ENCODE measurements around the gene FOXJ3. TPM values are rescaled to one million over a fixed set of nuclear protein-coding genes. Genes with fewer than 3 reads are reported as not detected.
A peak's percentile ranks its signal among the peaks of the same experiment; 100 is the strongest.

The FOXJ3 gene
- total RNA-seq, 2 donors from 2014 or later = 36.7 to 38.6 TPM

DNA sequence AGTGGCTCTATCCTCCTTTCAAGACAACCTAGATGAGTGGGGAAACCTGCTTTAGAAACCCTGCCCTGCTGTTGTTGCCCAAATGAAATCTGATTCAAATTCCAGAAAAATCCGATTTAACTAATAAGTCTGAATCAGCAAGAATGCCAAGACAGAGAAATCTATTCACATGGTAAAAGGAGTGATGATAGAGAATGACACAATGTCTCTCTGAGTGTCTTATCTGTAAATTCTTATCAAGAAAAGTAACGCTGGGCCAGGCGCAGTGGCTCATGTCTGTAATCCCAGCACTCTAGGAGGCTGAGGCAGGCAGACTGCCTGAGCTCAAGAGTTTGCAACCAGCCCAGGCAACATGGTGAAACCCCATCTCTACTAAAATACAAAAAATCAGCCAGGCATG lies 156.8 kb downstream of the FOXJ3 start:
- H3K27ac ChIP-seq = no peak overlapping the region

DNA sequence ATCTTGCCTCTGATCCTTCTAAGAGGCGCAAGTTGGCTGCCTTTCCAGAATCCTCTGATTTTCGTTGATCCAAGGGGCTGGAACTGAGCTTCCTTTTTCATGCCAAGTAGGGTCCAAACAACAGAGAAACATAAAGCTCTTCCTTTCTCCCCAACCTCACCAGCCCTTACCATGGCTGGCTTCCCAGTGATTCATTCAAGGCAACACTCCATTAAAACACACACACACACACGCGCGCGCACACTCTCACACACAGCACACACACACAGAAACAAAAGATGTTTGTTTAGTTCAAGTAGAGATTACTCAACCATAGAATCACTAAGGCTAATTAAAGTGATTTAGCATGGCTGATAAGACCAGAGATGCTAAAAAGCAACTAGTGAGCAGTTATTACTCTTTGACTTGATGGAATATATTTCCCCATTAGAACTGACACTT lies 157.5 kb downstream of the FOXJ3 start:
- Histone ChIP-seq H3K9me3 (no peaks in the 10 kb centered on the region), H3K36me3 (peaks cover 10% of the 10 kb centered on the region), H3K27me3 (no peaks in the 10 kb centered on the region), H3K4me3 (no peak overlapping the region), H3K4me1 (peaks cover 0 to 41% of the 10 kb centered on the region in 2 donors), H3K27ac (no peak overlapping the region)
- TF ChIP-seq, protein P1, sequence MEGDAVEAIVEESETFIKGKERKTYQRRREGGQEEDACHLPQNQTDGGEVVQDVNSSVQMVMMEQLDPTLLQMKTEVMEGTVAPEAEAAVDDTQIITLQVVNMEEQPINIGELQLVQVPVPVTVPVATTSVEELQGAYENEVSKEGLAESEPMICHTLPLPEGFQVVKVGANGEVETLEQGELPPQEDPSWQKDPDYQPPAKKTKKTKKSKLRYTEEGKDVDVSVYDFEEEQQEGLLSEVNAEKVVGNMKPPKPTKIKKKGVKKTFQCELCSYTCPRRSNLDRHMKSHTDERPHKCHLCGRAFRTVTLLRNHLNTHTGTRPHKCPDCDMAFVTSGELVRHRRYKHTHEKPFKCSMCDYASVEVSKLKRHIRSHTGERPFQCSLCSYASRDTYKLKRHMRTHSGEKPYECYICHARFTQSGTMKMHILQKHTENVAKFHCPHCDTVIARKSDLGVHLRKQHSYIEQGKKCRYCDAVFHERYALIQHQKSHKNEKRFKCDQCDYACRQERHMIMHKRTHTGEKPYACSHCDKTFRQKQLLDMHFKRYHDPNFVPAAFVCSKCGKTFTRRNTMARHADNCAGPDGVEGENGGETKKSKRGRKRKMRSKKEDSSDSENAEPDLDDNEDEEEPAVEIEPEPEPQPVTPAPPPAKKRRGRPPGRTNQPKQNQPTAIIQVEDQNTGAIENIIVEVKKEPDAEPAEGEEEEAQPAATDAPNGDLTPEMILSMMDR (IDR thresholded peaks at IDR 0.05) = no peak
- DNase-seq (ENCODE audit: low spot score) = no peak

More for the DNA sequence above, 156.8 kb downstream of the FOXJ3 start:
- peaks cover 13% of the 10 kb centered on the region for H3K36me3 ChIP-seq
- H3K4me3 ChIP-seq = no peak overlapping the region
- TF ChIP-seq, protein P1 (IDR thresholded peaks at IDR 0.05) = no peak
- no peak for DNase-seq (ENCODE audit: low spot score)
- H3K27me3 ChIP-seq = no peaks in the 10 kb centered on the region
- H3K9me3 ChIP-seq = no peaks in the 10 kb centered on the region
- H3K4me1 ChIP-seq = peaks cover 0 to 34% of the 10 kb centered on the region in 2 donors

DNA sequence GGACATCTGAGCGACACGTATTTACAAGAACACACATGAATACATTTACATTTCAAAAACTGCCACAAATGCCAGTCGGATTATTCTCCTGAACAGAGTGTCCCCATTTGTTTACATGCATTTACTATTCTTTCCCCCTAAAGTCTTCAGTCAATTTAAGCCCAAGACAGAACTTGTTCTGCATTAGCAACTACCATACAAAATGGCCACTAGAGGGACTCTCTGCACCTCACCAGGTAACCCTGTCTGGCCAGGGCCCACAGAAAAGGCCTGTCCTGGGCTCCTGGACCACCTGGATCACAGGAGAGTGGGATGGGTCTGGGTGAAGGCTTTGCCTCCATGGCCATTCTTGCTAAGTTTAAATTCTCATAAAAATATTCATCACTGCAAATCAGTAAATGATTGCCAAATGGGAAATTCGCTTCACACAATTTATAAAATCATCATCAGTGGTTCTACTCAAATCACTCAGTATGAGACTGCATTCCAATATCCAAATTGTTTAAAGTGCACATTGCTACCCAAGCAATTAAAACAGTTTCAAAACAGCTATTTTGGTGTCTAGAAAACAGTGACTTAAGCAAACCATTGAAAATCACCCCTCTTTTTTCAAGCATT lies 158.0 kb downstream of the FOXJ3 start:
- TF ChIP-seq, protein P1 (IDR thresholded peaks at IDR 0.05) = peak; percentile 54 to 79
- Histone ChIP-seq H3K36me3 (peaks cover 7% of the 10 kb centered on the region), H3K4me3 (no peak overlapping the region), H3K27me3 (no peaks in the 10 kb centered on the region), H3K4me1 (peaks cover 0 to 46% of the 10 kb centered on the region in 2 donors), H3K27ac (no peak overlapping the region), H3K9me3 (no peaks in the 10 kb centered on the region)
- DNase-seq (ENCODE audit: low spot score) = no peak

DNA sequence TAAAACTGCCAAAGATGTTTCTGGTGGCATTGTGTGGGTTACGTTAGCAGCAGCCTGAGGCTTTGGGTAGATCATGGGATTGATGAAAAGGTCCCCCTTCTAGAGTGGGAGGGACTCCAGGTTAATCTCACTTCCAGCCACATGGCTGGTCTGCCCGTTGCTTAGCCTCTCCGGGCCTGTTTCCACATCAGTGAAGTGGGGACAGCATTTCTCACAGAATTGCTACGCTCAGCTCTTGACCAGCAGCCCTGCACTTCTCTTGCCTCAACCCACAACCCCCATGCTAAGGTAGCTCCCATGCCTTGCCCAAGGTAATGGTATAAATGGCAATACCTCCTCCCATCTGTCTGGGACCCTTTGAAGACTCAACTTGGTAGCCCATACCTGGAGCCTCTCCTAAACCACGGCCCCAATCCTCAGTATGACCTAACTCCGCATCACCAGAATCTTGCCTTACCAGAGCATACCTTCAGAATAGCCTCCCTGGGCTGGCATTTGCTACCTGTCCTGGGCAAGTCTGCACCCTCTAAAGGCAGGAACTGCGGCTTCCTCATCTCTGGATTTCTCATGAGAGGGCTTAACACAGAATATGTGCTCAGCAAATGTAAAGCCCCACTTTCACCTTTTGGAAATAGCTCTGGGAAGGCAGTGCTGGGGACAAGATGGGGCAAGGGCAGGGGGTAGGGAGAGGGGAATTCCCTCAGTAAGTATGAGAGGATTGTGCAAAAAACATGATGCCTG lies 159.6 kb downstream of the FOXJ3 start:
- no peaks in the 10 kb centered on the region for H3K9me3 ChIP-seq
- no peak overlapping the region for H3K4me3 ChIP-seq
- no peaks in the 10 kb centered on the region for H3K27me3 ChIP-seq
- TF ChIP-seq, protein P1 (IDR thresholded peaks at IDR 0.05) = no peak
- DNase-seq (ENCODE audit: low spot score) = no peak
- H3K27ac ChIP-seq = no peak overlapping the region
- H3K36me3 ChIP-seq = peaks cover under 1% of the 10 kb centered on the region
- peaks cover 0 to 56% of the 10 kb centered on the region in 2 donors for H3K4me1 ChIP-seq

DNA sequence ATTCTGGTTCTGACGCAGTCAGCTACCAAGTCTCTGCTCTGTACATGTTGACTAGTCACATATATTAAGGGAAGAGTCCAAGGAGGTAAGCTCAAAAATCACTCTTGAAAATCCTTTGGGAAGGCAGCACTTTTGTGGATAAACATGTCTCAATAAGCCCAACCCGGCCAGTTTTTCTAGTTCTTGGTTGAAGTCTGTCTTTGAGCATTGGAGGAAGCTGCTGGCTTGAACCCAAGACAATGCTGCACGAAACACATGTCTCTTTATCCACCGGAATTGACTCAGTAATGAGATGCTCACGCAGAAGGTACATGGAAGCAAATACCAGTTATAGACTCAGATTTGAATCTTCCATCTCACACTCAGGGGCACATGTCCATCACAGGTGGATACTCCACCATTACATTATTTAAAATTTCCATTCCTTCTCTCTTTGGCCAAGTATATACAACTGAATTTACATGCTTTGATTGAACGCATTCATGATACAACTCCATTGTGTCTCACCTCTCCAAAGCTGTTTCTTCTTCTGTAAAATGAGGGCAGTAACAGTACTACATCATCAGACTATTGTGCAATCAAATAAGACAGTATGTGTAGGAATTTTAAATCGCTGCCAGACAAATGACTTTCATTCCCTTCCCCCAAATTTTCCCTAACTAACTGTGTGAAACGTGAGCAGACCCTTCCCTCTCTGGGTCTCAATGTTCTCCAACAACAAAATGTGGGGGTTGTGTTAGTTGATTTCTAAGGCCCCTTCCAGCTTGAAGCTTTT lies 160.9 kb downstream of the FOXJ3 start:
- peaks cover 0 to 47% of the 10 kb centered on the region in 2 donors for H3K4me1 ChIP-seq
- H3K9me3 ChIP-seq = no peaks in the 10 kb centered on the region
- H3K36me3 ChIP-seq = no peaks in the 10 kb centered on the region
- no peak for DNase-seq (ENCODE audit: low spot score)
- H3K4me3 ChIP-seq = no peak overlapping the region
- H3K27me3 ChIP-seq = no peaks in the 10 kb centered on the region
- TF ChIP-seq, protein P1 (IDR thresholded peaks at IDR 0.05) = no peak
- H3K27ac ChIP-seq = peak overlapping the region; percentile 75 to 85
